Stimulated activated CD4-positive, alpha-beta T cell treated with anti-CD3 and anti-CD28 coated beads, Interleukin-2, amount 100 ng/mL, for 48 hours (primary cell): ENCODE results near the gene HLA-DMB.

Experiments
- DNase-seq, 2 donors: peaks; one replicate each; pipeline ENCODE4 v3.0.0-alpha.2; 2020

The HLA-DMB gene

DNA sequence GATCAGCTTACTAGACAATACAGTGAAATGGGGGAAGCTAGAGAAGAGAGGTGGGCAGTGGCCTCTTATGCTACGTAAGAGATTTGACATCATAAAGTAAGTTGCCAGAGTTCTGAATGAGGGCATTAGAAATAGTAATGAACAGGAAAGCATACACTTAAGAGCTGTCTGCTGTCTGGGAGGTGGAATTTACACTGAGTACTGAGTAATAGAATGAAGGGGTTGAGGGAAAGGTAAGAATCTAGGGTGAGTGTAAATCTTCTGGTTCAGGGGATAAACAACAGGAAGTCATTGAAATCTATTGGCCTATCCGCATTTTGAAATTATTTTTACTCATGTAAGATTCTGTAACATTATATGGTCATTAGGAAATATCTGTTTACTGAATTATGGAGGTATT is 35.8 kb downstream of the HLA-DMB start:
- no peak for DNase-seq

DNA sequence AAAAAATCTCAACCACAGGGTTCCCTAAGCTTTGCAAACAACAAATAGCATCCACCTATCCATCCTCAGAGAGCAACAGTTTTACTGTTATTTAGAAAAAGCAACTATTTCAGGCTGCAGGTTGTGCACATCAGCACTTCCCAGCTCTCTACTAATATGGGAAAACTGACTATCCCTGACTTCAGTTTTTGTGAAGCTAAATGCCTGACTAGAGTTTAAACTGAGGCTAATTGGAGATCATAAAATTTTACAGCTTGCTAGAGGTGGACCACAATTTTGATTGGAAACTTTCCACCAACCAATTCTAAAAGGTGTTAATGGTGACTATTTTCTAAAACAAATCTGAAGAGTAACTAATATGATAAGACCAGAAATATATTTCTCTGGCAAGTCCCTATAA is 36.9 kb downstream of the HLA-DMB start:
- DNase-seq = no peak

DNA sequence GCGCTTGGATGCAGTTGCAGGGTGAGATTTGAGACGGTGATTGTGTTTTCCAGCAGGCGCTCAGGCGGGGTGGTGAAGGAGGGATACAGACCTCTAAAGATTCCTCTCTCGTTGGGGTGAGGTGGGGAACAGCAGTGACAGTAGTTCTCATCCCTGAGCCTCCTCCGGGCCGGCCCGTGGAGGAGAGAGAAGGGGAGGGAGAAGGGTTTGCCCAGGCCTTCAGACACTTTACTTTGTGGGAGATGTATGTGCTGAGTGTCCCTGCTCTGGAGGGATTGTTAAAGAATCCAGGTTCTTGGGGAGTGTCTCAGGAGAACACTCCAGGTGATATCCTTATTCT is 45.9 kb downstream of the HLA-DMB start:
- no peak for DNase-seq

DNA sequence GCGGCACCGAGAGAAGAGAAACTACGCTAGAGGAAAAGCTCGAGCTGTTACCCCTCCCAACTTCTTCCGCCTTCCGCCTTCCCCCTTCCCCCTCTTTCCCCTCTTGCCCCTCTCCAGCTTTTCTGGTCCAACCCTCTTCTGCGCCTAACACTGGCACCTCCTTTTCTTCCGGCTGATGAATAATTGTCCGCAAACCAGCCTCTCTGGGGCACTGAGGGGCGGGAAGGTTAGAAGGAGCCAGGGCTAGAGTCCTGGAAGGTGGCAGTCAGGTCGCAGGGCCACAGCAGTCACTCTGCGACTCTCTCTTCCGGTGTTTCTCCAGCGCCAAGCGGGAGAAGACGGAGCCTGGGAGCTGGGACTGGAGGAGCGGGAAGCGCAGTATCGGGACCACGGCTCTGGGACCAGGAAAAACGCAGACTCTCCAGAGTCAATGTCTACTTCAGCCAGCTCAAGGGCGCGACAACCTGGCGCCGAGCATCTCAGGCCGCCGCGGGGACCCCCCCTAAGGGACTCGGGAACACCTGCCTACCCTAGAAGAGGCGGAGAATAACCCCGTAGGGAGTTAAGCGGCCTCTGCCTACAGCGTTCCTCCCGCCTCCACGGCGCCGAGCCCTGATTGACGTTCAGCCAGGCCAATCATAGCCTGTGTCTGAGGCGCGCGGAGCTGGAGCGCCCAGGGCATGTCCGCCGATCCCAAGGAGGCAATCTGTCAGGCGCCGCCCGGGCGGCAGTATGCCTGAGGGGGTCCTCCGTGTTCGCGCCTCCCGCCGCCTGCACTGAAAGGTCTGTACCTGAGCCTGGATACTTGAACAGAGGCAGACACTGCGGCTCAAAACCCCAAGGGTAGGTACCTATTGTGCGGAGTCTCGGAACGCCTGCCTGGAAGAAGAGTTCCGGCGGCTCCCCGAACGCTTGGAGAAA is 46.5 kb downstream of the HLA-DMB start:
- peak; percentile 98 for DNase-seq

DNA sequence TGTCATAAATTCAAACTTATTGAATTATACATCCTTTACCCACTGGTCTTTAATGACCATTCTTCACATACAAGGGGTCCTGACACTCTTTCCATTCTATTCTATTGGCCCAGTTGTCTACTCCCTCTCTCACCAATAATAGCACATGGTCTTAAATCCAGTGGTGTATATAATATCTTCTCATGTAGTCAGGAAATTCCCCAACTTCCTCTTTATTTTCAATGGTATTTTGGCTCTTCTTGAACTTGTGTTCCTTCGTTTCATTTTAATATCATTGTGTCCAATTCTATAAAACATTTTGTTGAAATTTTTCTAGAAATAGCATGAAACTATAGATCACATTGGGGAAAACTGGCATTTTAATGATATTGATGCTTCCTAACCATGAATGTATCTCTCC is 50.0 kb downstream of the HLA-DMB start:
- no peak for DNase-seq

DNA sequence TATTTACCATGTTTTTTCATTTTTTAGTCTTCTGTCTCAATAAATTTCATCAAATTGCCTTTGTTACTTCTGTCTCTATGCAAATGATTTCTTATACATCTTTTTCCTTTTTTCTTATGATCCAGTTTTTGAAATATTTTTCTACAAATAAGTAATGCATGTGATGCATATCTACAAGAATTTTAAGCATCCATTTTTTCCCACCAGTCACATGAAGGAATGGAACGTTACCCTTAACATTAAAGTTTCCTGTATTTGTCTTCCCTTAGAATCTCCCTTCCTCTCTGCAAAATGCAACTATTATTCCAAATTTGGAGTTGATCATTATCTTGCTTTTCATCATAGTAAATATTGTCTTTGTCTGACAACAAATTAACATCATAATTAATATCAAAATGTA is 51.3 kb downstream of the HLA-DMB start:
- DNase-seq = no peak

DNA sequence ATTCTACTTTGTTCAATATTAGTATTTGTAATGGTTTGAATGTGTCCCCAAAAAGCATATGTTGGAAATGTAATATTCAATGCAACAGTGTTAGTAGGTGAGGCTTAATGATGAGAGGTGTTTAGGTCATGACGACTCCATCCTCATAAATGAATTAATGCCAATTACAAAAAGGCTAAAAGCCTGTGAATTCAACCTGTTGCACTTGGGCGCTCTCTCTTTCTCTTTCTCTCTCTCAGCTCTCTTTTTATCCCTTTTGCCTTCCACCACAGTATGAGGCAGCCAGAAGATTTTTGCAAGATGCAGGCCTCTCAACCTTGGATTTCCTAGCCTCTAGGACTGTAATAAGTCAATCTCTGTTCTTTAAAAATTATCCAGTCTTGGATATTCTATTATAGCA is 52.3 kb downstream of the HLA-DMB start:
- no peak for DNase-seq

DNA sequence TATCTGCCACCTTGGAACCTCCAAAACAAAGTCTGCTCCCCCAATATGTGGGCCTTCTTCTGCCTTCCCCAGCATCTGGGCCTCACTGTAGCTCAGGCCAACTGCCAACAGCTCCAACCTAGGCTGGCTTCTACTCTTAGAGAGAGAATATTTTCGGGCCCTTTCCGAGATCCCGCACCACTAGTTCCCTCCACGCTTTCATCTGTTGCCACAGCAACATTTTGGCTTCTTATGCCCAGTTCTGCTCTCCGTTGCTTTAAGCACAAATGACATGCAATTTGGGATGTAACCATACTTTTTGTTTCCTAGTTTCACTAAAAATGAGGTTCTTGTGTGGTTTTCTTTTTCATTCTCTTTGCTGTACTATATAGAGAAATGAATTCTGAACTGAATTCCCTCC is 53.2 kb downstream of the HLA-DMB start:
- no peak for DNase-seq

DNA sequence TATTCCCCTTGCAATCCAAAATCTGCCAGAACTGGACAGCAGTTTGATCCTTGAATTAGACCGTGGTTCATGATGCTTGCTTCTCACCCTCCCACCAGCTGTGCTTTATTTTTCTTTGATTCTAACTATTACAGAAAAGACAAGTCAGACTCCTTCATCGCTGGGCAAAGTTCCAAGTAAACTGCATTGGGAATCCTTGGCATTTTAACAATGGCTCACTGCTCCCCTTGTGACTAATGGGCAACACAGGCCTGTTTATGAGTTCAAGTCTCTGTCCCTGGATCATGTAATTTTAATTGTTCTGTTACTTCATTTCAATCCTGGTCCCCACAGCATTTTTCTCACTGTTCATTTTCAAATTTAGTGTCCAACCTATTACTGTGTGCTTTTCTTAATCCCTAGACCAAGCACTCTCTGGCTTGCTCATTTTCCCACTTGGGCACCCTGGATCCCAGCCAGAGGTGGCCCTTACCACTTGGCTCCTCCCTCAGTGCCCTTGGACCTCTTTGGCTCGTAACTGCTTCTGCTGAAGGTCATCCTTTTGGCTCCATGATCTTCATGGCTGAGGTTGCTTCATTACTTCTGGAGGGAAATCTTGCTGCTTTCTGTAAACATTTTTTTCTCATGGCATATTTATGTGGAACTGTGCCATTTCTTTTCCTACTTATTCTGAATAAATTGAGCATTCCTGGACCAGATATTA is 54.0 kb downstream of the HLA-DMB start:
- no peak for DNase-seq

DNA sequence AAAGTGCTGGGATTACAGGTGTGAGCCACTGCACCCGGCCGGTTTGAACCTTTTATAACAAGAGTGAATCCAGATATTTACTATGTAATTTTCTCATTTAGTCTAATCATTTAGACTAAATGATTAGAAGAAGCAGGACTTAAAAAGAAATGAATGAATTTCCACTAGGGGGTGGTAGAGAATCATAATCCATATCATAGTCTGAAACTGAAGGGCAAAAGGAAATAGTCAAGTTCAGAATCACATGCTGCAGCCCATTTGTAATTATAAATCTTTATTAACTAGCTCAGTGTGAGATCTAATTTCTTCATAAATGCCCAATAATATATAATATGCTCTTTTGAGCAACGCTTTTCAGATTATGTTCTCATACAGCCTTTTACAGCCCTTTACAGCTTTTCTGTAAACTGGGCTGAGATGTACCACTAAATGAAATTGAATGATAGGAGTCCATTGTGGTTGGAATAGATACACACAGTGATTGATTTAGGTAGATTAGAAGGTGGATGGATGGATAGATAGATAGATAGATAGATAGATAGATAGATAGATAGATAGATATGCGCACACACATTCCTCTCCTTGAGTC is 55.0 kb downstream of the HLA-DMB start:
- no peak for DNase-seq
